H1 (cell line): Measurements from ENCODE around the gene STOML1. TPM values are rescaled to one million over a fixed set of nuclear protein-coding genes. Genes with fewer than 3 reads are reported as not detected.
"Not testable (repeated sequence)": the region's sequence is repeated elsewhere in the genome, so short reads cannot be mapped to it uniquely, and the experiment has no call there.

Experiments
- CTCF ChIA-PET: fragments of 300-600 bp; sonication (Branson Sonifier 250); formaldehyde crosslinking; loops from one replicate; lab custom pipeline; 2021; ENCODE audit not compliant: partially characterized antibody; lab: Charles Lee
- POLR2A ChIA-PET: fragments of 300-600 bp; sonication (Branson Sonifier 250); formaldehyde crosslinking; loops from one replicate; lab custom pipeline; 2021; ENCODE audit warnings: inconsistent platforms; ENCODE audit not compliant: partially characterized antibody; lab: Charles Lee
- DNase-seq, 2 experiments: peaks; one replicate each; pipeline versions ENCODE4 v3.0.0 to v3.0.0-alpha.2; 2010 to 2022; ENCODE audit warnings: low spot score in 2 of 2, low read depth in 1 of 2, mixed read lengths in 1 of 2
- FAIRE-seq: peaks from 2 replicates; lab custom pipeline; 2011; peaks lifted over from hg19 to GRCh38; lab: Jason Lieb, UNC
- H2AFZ ChIP-seq: 2 replicates; pipeline ENCODE4 v1.8.1; 2012; ENCODE audit warnings: low read length, inconsistent platforms
- H2AK5ac ChIP-seq: 2 replicates; pipeline ENCODE4 v1.6.1; 2013; ENCODE audit warnings: low read depth, low read length
- H2BK120ac ChIP-seq: replicated peaks from 2 replicates; pipeline ENCODE3; 2013; ENCODE audit warnings: low read depth, low read length, inconsistent platforms
- H2BK12ac ChIP-seq: 2 replicates; pipeline ENCODE4 v1.6.1; 2013; ENCODE audit warnings: low read depth, low read length
- H2BK15ac ChIP-seq: 2 replicates; pipeline ENCODE4 v1.6.1; 2013; ENCODE audit warnings: low read length
- H2BK20ac ChIP-seq: 2 replicates; pipeline ENCODE4 v1.6.1; 2013; ENCODE audit warnings: low read length
- H2BK5ac ChIP-seq: 2 replicates; pipeline ENCODE4 v1.6.1; 2013; ENCODE audit warnings: low read depth, low read length
- H3K14ac ChIP-seq: 2 replicates; pipeline ENCODE4 v1.6.1; 2013; ENCODE audit warnings: inconsistent platforms; ENCODE audit not compliant: insufficient read length
- H3K18ac ChIP-seq: 2 replicates; pipeline ENCODE4 v1.6.1; 2013; ENCODE audit warnings: low read length; ENCODE audit errors: extremely low read depth
- H3K23ac ChIP-seq: 2 replicates; pipeline ENCODE4 v1.6.1; 2013; ENCODE audit warnings: inconsistent platforms; ENCODE audit not compliant: insufficient read length
- H3K23me2 ChIP-seq: 2 replicates; pipeline ENCODE4 v1.6.1; 2013; ENCODE audit warnings: low read depth, low read length
- H3K27ac ChIP-seq: 2 replicates; pipeline ENCODE4 v1.6.1; 2011; ENCODE audit warnings: low read depth, low read length, inconsistent platforms
- H3K27me3 ChIP-seq, 4 experiments: replicated peaks in 1 of 4; 1 replicate in 1 of 4; 2 replicates in 3 of 4; pipeline versions ENCODE4 v1.6.1 to v1.8.1; 2011 to 2013; ENCODE audit warnings: low read length in 3 of 4, mild to moderate bottlenecking in 3 of 4, inconsistent platforms in 2 of 4, mixed read lengths in 2 of 4, moderate library complexity in 1 of 4; ENCODE audit not compliant: control insufficient read depth in 3 of 4, insufficient read depth in 3 of 4; ENCODE audit errors: extremely low read depth in 1 of 4
- H3K36me3 ChIP-seq, 4 experiments: 2 replicates each; pipeline versions ENCODE4 v1.6.1 to v1.8.1; 2011 to 2013; ENCODE audit warnings: mild to moderate bottlenecking in 4 of 4, low read length in 3 of 4, moderate library complexity in 2 of 4, control low read depth in 1 of 4, inconsistent platforms in 1 of 4; ENCODE audit not compliant: insufficient read depth in 4 of 4, control insufficient read depth in 2 of 4
- H3K4ac ChIP-seq: replicated peaks from 2 replicates; pipeline ENCODE3; 2013; ENCODE audit warnings: low read length, low read depth, mixed read lengths, inconsistent platforms; ENCODE audit not compliant: insufficient read length
- H3K4me1 ChIP-seq, 4 experiments: replicated peaks in 1 of 4; 1 replicate in 1 of 4; 2 replicates in 3 of 4; pipeline versions ENCODE4 v1.6.1 to v1.8.1; 2011 to 2013; ENCODE audit warnings: low read length in 3 of 4, inconsistent platforms in 2 of 4, mixed read lengths in 1 of 4; ENCODE audit not compliant: insufficient read depth in 4 of 4, control insufficient read depth in 3 of 4
- H3K4me2 ChIP-seq, 2 experiments: 2 replicates each; pipeline versions ENCODE4 v1.6.1 to v1.8.1; 2011 to 2013; ENCODE audit warnings: low read depth in 2 of 2, low read length in 2 of 2, control low read depth in 1 of 2, inconsistent platforms in 1 of 2, mild to moderate bottlenecking in 1 of 2; ENCODE audit not compliant: insufficient read depth in 1 of 2
- H3K4me3 ChIP-seq, 4 experiments: fragments of 200-600, 300-600 bp in 1 of 4; sonication (generic), shearing (Covaris generic), sonication (Bioruptor Twin) in 1 of 4; 2 replicates each; pipeline versions ENCODE4 v1.5.1 to v1.8.1; 2011 to 2016; ENCODE audit warnings: low read length in 4 of 4, low read depth in 3 of 4, control low read depth in 2 of 4, inconsistent platforms in 2 of 4, mild to moderate bottlenecking in 2 of 4, mixed read lengths in 1 of 4, moderate library complexity in 1 of 4; ENCODE audit not compliant: insufficient read depth in 2 of 4; ENCODE audit errors: extremely low read depth in 1 of 4
- H3K56ac ChIP-seq: replicated peaks from 2 replicates; pipeline ENCODE3; 2013; ENCODE audit warnings: low read depth, mild to moderate bottlenecking, mixed read lengths, low read length, inconsistent platforms; ENCODE audit not compliant: insufficient read length
- H3K79me1 ChIP-seq: 2 replicates; pipeline ENCODE4 v1.6.1; 2013; ENCODE audit warnings: low read depth, low read length, control low read depth
- H3K79me2 ChIP-seq, 2 experiments: 2 replicates each; pipeline versions ENCODE4 v1.6.1 to v1.8.1; 2012 to 2013; ENCODE audit warnings: low read length in 2 of 2, mild to moderate bottlenecking in 2 of 2, inconsistent platforms in 1 of 2; ENCODE audit not compliant: insufficient read depth in 2 of 2, control insufficient read depth in 1 of 2
- H3K9ac ChIP-seq, 4 experiments: replicated peaks in 1 of 4; 1 replicate in 1 of 4; 2 replicates in 3 of 4; pipeline versions ENCODE4 v1.6.1 to v1.8.1; 2011 to 2013; ENCODE audit warnings: low read depth in 3 of 4, low read length in 3 of 4, control low read depth in 2 of 4, mild to moderate bottlenecking in 2 of 4, moderate library complexity in 2 of 4, inconsistent platforms in 1 of 4; ENCODE audit errors: extremely low read depth in 1 of 4
- H3K9me3 ChIP-seq, 2 experiments: 2 replicates each; pipeline versions ENCODE4 v1.6.1 to v1.8.1; 2012 to 2013; ENCODE audit warnings: mild to moderate bottlenecking in 2 of 2, moderate library complexity in 2 of 2, control low read depth in 1 of 2, inconsistent platforms in 1 of 2, low read depth in 1 of 2, low read length in 1 of 2, mixed read lengths in 1 of 2; ENCODE audit not compliant: insufficient read depth in 2 of 2
- H4K20me1 ChIP-seq, 2 experiments: replicated peaks in 1 of 2; 2 replicates each; pipeline versions ENCODE3 to v1.8.1; 2011 to 2013; ENCODE audit warnings: inconsistent platforms in 2 of 2, low read length in 2 of 2, mild to moderate bottlenecking in 1 of 2; ENCODE audit not compliant: insufficient read depth in 2 of 2, control insufficient read depth in 1 of 2
- H4K5ac ChIP-seq: 2 replicates; pipeline ENCODE4 v1.6.1; 2013; ENCODE audit warnings: low read length, low read depth, mixed read lengths, inconsistent platforms; ENCODE audit not compliant: insufficient read length
- H4K8ac ChIP-seq: 2 replicates; pipeline ENCODE4 v1.8.0; 2013; ENCODE audit warnings: mild to moderate bottlenecking, moderate library complexity, low read length, inconsistent platforms; ENCODE audit not compliant: insufficient read depth; ENCODE audit errors: extremely low read depth
- H4K91ac ChIP-seq: replicated peaks from 2 replicates; pipeline ENCODE3; 2013; ENCODE audit warnings: low read length, mixed read lengths, inconsistent platforms; ENCODE audit not compliant: insufficient read length
- WGBS, 2 experiments: shearing (Covaris generic) in 1 of 2; methylation state at CpG; one replicate each; pipeline versions ENCODE4 v1.1.6 to v1.1.7; 2013 to 2015; ENCODE audit warnings: low lambda C conversion rate in 2 of 2, mixed read lengths in 2 of 2, inconsistent platforms in 1 of 2, low coverage in 1 of 2, missing lambda C conversion rate in 1 of 2; ENCODE audit not compliant: insufficient replicate concordance in 2 of 2, insufficient coverage in 1 of 2, insufficient read length in 1 of 2; ENCODE audit errors: extremely low coverage in 1 of 2, missing lambda C conversion rate in 1 of 2; 5-methylcytosine and 5-hydroxymethylcytosine counted together
- polyA plus RNA-seq, 7 experiments: library from polyadenylated mRNA; depleted of rRNA in 3 of 7; stranded (reverse) in 5 of 7; unstranded in 2 of 7; fragments of >200 nt in 5 of 7; fragments of 200-250 nt in 2 of 7; gene quantifications; 1 replicate in 5 of 7; 2 replicates in 1 of 7; 4 replicates in 1 of 7; pipeline versions ENCODE4 v1.2.1 to v1.2.3, GENCODE V29; 2011 to 2013; ENCODE audit warnings: missing spikeins in 2 of 7, mixed read lengths in 2 of 7
- total RNA-seq: library from RNA; stranded (reverse); fragmentation: NEBNext Ultra II Directional; extraction: Animal tissue kit (Norgen Biotek cat#: 25700); gene quantifications from 2 replicates; pipeline ENCODE4 v1.2.1, GENCODE V29; 2021

The STOML1 gene
- total and polyA plus RNA-seq, 2 of the 8 experiments (the other 6 are each of a cell fraction or from before 2014, with no cell fraction given), result 2.6 to 3.2 TPM

- not testable (repeated sequence) for H3K4me1 ChIP-seq, H4K91ac ChIP-seq, H3K9me3 ChIP-seq, H2BK15ac ChIP-seq, H4K8ac ChIP-seq, H3K56ac ChIP-seq, H4K5ac ChIP-seq, H2AK5ac ChIP-seq, H3K9ac ChIP-seq, H3K79me2 ChIP-seq, H2BK20ac ChIP-seq, H2BK12ac ChIP-seq, H2BK120ac ChIP-seq, H3K18ac ChIP-seq, H3K4ac ChIP-seq, H4K20me1 ChIP-seq, H3K27ac ChIP-seq, DNase-seq, H3K79me1 ChIP-seq, H3K14ac ChIP-seq, H3K4me2 ChIP-seq, H3K27me3 ChIP-seq, H2AFZ ChIP-seq, H3K23me2 ChIP-seq, FAIRE-seq, H2BK5ac ChIP-seq, H3K36me3 ChIP-seq, H3K23ac ChIP-seq, H3K4me3 ChIP-seq
- ChIA-PET CTCF (interaction anchor here (0.7 to 12.9 kb wide), 13 partner anchors 8 to 346 kb away, joined by 3 to 174 read pairs (median 12); partner anchors contain the start of genes PML and STOML1), POLR2A (interaction anchor here (0.7 kb wide), 1 partner anchor 147 kb away, joined by 3 read pairs; no protein-coding TSS in a partner anchor)
- 78% methylated on average over 18 of the region's 18 CpGs; no CpG with 5 or more reads in 1 of the 2 experiments for WGBS, 2 experiments
These were observed 16.5 kb downstream of the STOML1 start for GRCh38 chr15:73975440-73976125.
